RKO (cell line): Measurements from ENCODE around the gene HCST.

Experiments
- DNase-seq: peaks from one replicate; pipeline ENCODE4 v3.0.0-alpha.2; 2016; ENCODE audit warnings: low spot score

HCST gene

GRCh38 chr19:35901854-35902661 lies at the start of gene HCST:
TSS of gene HCST (plus strand) at chr19:35902529. CDS start at chr19:35902594, 65 bp downstream.
- no peak for DNase-seq

GRCh38 chr19:35853038-35853756 lies 49.1 kb upstream of the HCST start:
- DNase-seq = no peak

- no peak for DNase-seq
Measured at GRCh38 chr19:35856546-35857149, 45.7 kb upstream of the HCST start, which contains the start of gene KIRREL2. TSS of gene KIRREL2 (plus strand) at chr19:35856911. CDS start at chr19:35857120, 209 bp downstream.

GRCh38 chr19:35858311-35858710 lies 44.0 kb upstream of the HCST start:
- no peak for DNase-seq

- DNase-seq = no peak
Measured at GRCh38 chr19:35859414-35859813, 42.9 kb upstream of the HCST start.

GRCh38 chr19:35860436-35860817 lies 41.9 kb upstream of the HCST start:
- DNase-seq = no peak

GRCh38 chr19:35860818-35861639 lies 41.3 kb upstream of the HCST start:
- no peak for DNase-seq

- DNase-seq = no peak
Measured at GRCh38 chr19:35861640-35862160, 40.6 kb upstream of the HCST start.

- DNase-seq = no peak
Measured at GRCh38 chr19:35862528-35862927, 39.8 kb upstream of the HCST start.

GRCh38 chr19:35863018-35863417 lies 39.3 kb upstream of the HCST start:
- no peak for DNase-seq

GRCh38 chr19:35868172-35868822 lies 34.0 kb upstream of the HCST start, which contains the start of gene APLP1:
TSS of gene APLP1 (plus strand) at chr19:35868574. CDS start at chr19:35868637, 63 bp downstream.
- DNase-seq = peak; percentile 62

- no peak for DNase-seq
Measured at GRCh38 chr19:35868823-35869326, 33.5 kb upstream of the HCST start.

- peak; percentile 90 for DNase-seq
Measured at GRCh38 chr19:35869327-35870123, 32.8 kb upstream of the HCST start.

- DNase-seq = peak; percentile 69
Measured at GRCh38 chr19:35870124-35870736, 32.1 kb upstream of the HCST start.

GRCh38 chr19:35870798-35871197 lies 31.5 kb upstream of the HCST start:
- no peak for DNase-seq

GRCh38 chr19:35871611-35872010 lies 30.7 kb upstream of the HCST start:
- DNase-seq = no peak

GRCh38 chr19:35872180-35872579 lies 30.1 kb upstream of the HCST start:
- DNase-seq = no peak

GRCh38 chr19:35874392-35874930 lies 27.9 kb upstream of the HCST start:
- no peak for DNase-seq

- DNase-seq = no peak
Measured at GRCh38 chr19:35879068-35879467, 23.3 kb upstream of the HCST start.
